ENCODE results near the gene OR4D2. TPM values are rescaled to one million over a fixed set of nuclear protein-coding genes. Genes with fewer than 3 reads are reported as not detected.

OR4D2 gene
- total and polyA plus RNA-seq, 2 of the 13 experiments (the other 11 are each of a cell fraction or from before 2014, with no cell fraction given), result not detected

GRCh38 chr17:58161566-58161965 lies 5.2 kb upstream of the OR4D2 start:
- Histone ChIP-seq H3K27me3 (ENCODE audit: control insufficient read depth in 1 of 2, insufficient read depth in 2 of 2, low read length in 2 of 2) (peaks cover 4 to 27% of the 10 kb centered on the region in 2 experiments; a peak in 4 of 5 replicates), H3K4me2 (ENCODE audit: low read depth, low read length) (no peak overlapping the region), H3K27ac (ENCODE audit: extremely low read length, insufficient read depth, low read length) (no peak overlapping the region), H3K4me1 (ENCODE audit: insufficient read depth, low read length) (peaks cover 11% of the 10 kb centered on the region; the same call in 1 of the 2 replicates), H3K4me3 (replicated peaks in 1 of 3; ENCODE audit: insufficient read depth in 1 of 3, low read depth in 2 of 3, low read length in 3 of 3) (no peak overlapping the region), H3K9ac (ENCODE audit: insufficient read depth, low read depth, low read length) (no peak overlapping the region), H2AFZ (ENCODE audit: low read length) (no peak overlapping the region), H3K79me2 (ENCODE audit: insufficient read depth, low read length) (no peaks in the 10 kb centered on the region), H3K36me3 (replicated peaks in 1 of 2; ENCODE audit: control insufficient read depth in 1 of 2, insufficient read depth in 2 of 2, low read length in 2 of 2) (no peaks in the 10 kb centered on the region), H3K9me3 (ENCODE audit: low read length) (no peaks in the 10 kb centered on the region), H4K20me1 (ENCODE audit: insufficient read depth, low read length) (no peaks in the 10 kb centered on the region)
- FAIRE-seq (no peak), DNase-seq (ENCODE audit: low spot score) (no peak), ATAC-seq (no peak)
- intact Hi-C loops (cut with micrococcal nuclease; ENCODE audit: unreplicated experiment) (no loop called here), in situ Hi-C loops (cut with HindIII; ENCODE audit: extremely low pct_ligation_motif_present, low pct_unique_long_range_greater_than_20kb) (no loop called here)
- no peak for TF ChIP-seq RFX3 (CRISPR knock-in tag; IDR thresholded peaks at IDR 0.05)
- TF ChIP-seq NCOA2 (CRISPR knock-in tag; IDR thresholded peaks at IDR 0.05), result no peak
- no peak for TF ChIP-seq RBFOX2 (IDR thresholded peaks at IDR 0.05; ENCODE audit: low read depth, low read length)
- TF ChIP-seq HHEX (CRISPR knock-in tag; IDR thresholded peaks at IDR 0.05), result no peak
- TF ChIP-seq THAP9 (CRISPR knock-in tag; IDR thresholded peaks at IDR 0.05; ENCODE audit: borderline replicate concordance), result no peak
- no peak for TF ChIP-seq ZNF414 (CRISPR knock-in tag; IDR thresholded peaks at IDR 0.05)
- no peak for TF ChIP-seq ZNF513 (CRISPR knock-in tag; conservative IDR thresholded peaks at IDR 0.05)
- no peak for TF ChIP-seq SETDB1 (CRISPR knock-in tag; IDR thresholded peaks at IDR 0.05; ENCODE audit: borderline replicate concordance)
- no peak for TF ChIP-seq MAX (IDR thresholded peaks at IDR 0.05)
- TF ChIP-seq ZNF75D (CRISPR knock-in tag; IDR thresholded peaks at IDR 0.05; ENCODE audit: borderline replicate concordance), result no peak
- TF ChIP-seq ZNF33A (CRISPR knock-in tag; IDR thresholded peaks at IDR 0.05; ENCODE audit: borderline replicate concordance), result no peak
- no peak for TF ChIP-seq LCORL (IDR thresholded peaks at IDR 0.05)
- TF ChIP-seq LCORL (CRISPR knock-in tag; IDR thresholded peaks at IDR 0.05), result no peak
- BruUV-seq (replicated peaks), result no TSS peak
- CTCF ChIA-PET (ENCODE audit: low intra/inter-chr PET ratio, low total read pairs), result no interaction called here
- WGBS (ENCODE audit: low lambda C conversion rate), result 0% methylated on average over 3 of the region's 3 CpGs
- POLR2A ChIA-PET, result no interaction called here

Measured in HepG2 (cell line).